Ishikawa (cell line): ENCODE results near the gene RHOU.

Experiments
- CEBPB ChIP-seq: IDR thresholded peaks from 2 replicates; pipeline ENCODE4 v1.6.1; 2012
- CREB1 ChIP-seq: IDR thresholded peaks from 2 replicates; pipeline ENCODE4 v1.6.1; 2012; ENCODE audit warnings: low read depth
- EGR1 ChIP-seq: IDR thresholded peaks from 2 replicates; pipeline ENCODE4 v1.6.1; 2012
- EP300 ChIP-seq: IDR thresholded peaks from 2 replicates; pipeline ENCODE4 v1.6.1; 2012; ENCODE audit warnings: borderline replicate concordance
- FOXM1 ChIP-seq: IDR thresholded peaks from 2 replicates; pipeline ENCODE4 v1.6.1; 2012; ENCODE audit warnings: low read depth, borderline replicate concordance
- NFIC ChIP-seq: IDR thresholded peaks from 2 replicates; pipeline ENCODE4 v1.6.1; 2012
- RAD21 ChIP-seq: IDR thresholded peaks from 2 replicates; pipeline ENCODE4 v1.6.1; 2012; ENCODE audit warnings: low read depth
- TAF1 ChIP-seq: IDR thresholded peaks from 2 replicates; pipeline ENCODE4 v1.6.1; 2012; ENCODE audit warnings: low read depth, mild to moderate bottlenecking
- TCF12 ChIP-seq: IDR thresholded peaks from 2 replicates; pipeline ENCODE4 v1.6.1; 2012; ENCODE audit warnings: low read depth
- TEAD4 ChIP-seq: IDR thresholded peaks from 2 replicates; pipeline ENCODE4 v1.6.1; 2012
- YY1 ChIP-seq: IDR thresholded peaks from 2 replicates; pipeline ENCODE4 v1.6.1; 2012; ENCODE audit warnings: low read depth
- ZBTB7A ChIP-seq: IDR thresholded peaks from 2 replicates; pipeline ENCODE4 v1.6.1; 2012; ENCODE audit warnings: low read depth
- TF ChIP-seq, protein P1 (sequence below): IDR thresholded peaks from 2 replicates; pipeline ENCODE4 v1.6.1; 2012
- TF ChIP-seq, protein P2 (sequence below): IDR thresholded peaks from 2 replicates; pipeline ENCODE4 v1.6.1; 2012; ENCODE audit warnings: low read depth, mild to moderate bottlenecking
- TF ChIP-seq, protein P3 (sequence below): IDR thresholded peaks from 2 replicates; pipeline ENCODE4 v1.6.1; 2012

RHOU gene

DNA sequence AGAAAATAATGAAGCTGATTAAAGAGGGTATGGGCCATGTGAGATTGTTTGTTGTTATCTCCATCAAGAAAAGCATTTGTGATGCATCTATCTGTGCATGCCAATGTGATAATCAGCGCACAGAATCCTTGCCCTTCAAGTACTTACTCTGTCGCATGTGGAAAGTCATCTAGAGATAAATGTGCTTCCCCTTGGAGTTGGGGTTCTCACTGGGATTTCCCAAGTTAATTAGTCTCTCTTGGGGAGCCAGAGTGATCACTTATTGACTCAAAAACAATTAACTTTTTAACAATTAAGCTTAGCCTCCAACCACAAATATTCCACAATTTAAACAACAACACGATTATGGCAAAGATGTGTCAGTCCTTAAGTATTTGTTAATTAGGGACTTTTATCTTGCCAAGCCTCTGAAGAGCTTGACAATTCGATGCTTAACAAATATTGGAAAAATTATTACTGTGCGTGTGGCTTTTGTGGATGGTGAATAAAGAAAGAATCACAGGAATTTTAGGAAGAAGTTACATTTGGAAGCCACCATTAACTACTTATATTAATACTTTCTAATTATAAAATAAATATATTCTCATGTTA is 17.5 kb downstream of the RHOU start:
- TF ChIP-seq EGR1, result no peak
- TF ChIP-seq, protein P1, sequence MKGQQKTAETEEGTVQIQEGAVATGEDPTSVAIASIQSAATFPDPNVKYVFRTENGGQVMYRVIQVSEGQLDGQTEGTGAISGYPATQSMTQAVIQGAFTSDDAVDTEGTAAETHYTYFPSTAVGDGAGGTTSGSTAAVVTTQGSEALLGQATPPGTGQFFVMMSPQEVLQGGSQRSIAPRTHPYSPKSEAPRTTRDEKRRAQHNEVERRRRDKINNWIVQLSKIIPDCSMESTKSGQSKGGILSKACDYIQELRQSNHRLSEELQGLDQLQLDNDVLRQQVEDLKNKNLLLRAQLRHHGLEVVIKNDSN, result no peak
- no peak for TF ChIP-seq TAF1
- TF ChIP-seq FOXM1, result no peak
- TF ChIP-seq TCF12, result no peak
- TF ChIP-seq YY1, result no peak
- TF ChIP-seq TEAD4, result no peak
- TF ChIP-seq EP300, result no peak
- no peak for TF ChIP-seq CREB1
- no peak for TF ChIP-seq RAD21
- TF ChIP-seq ZBTB7A, result no peak
- TF ChIP-seq, protein P2, sequence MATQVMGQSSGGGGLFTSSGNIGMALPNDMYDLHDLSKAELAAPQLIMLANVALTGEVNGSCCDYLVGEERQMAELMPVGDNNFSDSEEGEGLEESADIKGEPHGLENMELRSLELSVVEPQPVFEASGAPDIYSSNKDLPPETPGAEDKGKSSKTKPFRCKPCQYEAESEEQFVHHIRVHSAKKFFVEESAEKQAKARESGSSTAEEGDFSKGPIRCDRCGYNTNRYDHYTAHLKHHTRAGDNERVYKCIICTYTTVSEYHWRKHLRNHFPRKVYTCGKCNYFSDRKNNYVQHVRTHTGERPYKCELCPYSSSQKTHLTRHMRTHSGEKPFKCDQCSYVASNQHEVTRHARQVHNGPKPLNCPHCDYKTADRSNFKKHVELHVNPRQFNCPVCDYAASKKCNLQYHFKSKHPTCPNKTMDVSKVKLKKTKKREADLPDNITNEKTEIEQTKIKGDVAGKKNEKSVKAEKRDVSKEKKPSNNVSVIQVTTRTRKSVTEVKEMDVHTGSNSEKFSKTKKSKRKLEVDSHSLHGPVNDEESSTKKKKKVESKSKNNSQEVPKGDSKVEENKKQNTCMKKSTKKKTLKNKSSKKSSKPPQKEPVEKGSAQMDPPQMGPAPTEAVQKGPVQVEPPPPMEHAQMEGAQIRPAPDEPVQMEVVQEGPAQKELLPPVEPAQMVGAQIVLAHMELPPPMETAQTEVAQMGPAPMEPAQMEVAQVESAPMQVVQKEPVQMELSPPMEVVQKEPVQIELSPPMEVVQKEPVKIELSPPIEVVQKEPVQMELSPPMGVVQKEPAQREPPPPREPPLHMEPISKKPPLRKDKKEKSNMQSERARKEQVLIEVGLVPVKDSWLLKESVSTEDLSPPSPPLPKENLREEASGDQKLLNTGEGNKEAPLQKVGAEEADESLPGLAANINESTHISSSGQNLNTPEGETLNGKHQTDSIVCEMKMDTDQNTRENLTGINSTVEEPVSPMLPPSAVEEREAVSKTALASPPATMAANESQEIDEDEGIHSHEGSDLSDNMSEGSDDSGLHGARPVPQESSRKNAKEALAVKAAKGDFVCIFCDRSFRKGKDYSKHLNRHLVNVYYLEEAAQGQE, result no peak
- TF ChIP-seq, protein P3, sequence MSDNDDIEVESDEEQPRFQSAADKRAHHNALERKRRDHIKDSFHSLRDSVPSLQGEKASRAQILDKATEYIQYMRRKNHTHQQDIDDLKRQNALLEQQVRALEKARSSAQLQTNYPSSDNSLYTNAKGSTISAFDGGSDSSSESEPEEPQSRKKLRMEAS, result no peak
- TF ChIP-seq CEBPB, result no peak
- no peak for TF ChIP-seq NFIC

DNA sequence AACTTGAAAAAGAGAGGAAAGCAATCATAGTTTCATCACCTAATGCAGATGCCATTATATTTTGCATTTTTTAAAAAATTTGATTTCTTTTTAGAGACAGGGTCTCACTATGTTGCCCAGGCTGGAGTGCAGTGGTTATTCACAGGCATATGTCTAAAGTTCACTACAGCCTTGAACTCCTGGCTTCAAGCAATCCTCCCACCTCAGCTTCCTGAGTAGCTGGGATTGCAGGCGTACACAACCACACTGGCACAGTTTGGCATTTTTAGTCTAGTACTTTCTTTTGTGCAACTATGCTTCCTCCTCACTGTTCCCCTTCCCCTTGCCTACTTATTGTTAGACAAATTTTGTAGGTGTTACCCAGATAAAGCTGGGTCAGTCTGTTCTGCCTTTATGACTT is 18.0 kb downstream of the RHOU start:
- TF ChIP-seq EGR1, result no peak
- no peak for TF ChIP-seq NFIC
- TF ChIP-seq RAD21, result no peak
- TF ChIP-seq TAF1, result no peak
- TF ChIP-seq, protein P2, result no peak
- TF ChIP-seq CREB1, result no peak
- TF ChIP-seq FOXM1, result no peak
- no peak for TF ChIP-seq TCF12
- no peak for TF ChIP-seq ZBTB7A
- no peak for TF ChIP-seq YY1
- TF ChIP-seq, protein P1, result no peak
- no peak for TF ChIP-seq CEBPB
- TF ChIP-seq, protein P3, result no peak
- no peak for TF ChIP-seq EP300
- TF ChIP-seq TEAD4, result no peak

DNA sequence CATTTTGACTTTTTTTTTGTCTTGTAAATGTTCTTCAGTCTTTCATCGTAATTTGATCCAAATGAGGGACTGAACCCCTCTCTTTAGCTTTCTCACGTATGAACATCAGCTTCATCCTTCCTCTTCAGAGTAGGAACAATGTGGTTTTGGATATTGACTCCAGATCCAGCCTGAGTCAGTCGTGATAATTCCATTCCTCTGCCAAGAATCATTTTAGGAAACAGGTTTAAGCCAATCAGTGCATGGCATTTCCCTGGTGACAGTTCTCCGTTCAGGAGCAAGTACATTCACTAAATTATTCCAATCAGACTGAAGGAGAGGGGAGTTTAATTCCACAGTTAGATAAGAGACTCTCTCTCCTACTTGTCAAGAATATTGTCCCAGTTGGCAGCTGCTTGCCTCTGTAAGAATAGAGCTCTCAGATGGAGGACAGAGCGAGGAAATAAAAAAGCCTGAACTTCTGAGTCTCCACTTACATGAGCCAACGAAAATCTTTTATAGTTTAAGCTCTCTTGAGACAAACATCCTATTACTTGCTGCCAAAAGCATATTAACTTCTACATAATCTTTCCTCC is 18.6 kb downstream of the RHOU start:
- TF ChIP-seq ZBTB7A, result no peak
- TF ChIP-seq, protein P1, result no peak
- no peak for TF ChIP-seq EP300
- no peak for TF ChIP-seq CEBPB
- no peak for TF ChIP-seq NFIC
- no peak for TF ChIP-seq TEAD4
- no peak for TF ChIP-seq TCF12
- TF ChIP-seq, protein P2, result no peak
- TF ChIP-seq EGR1, result no peak
- TF ChIP-seq RAD21, result no peak
- no peak for TF ChIP-seq CREB1
